HG03432 (cell line): Measurements from ENCODE around the gene PLCB3.

Experiments used
- ATAC-seq: cut with Tn5 transposase; IDR thresholded peaks from one replicate; pipeline ENCODE4 v1.9.1; 2021; ENCODE audit warnings: mild to moderate bottlenecking, moderate library complexity; ENCODE audit not compliant: unreplicated experiment

Gene PLCB3

GRCh38 chr11:64285885-64286800 is 34.8 kb downstream of the PLCB3 start:
- ATAC-seq, result no peak

- ATAC-seq, result no peak
Measured at GRCh38 chr11:64286801-64287159, 35.5 kb downstream of the PLCB3 start.

GRCh38 chr11:64287676-64288352 is 36.5 kb downstream of the PLCB3 start:
- no peak for ATAC-seq

- no peak for ATAC-seq
Measured at GRCh38 chr11:64288353-64288750, 37.0 kb downstream of the PLCB3 start.

GRCh38 chr11:64289002-64289564 is 37.8 kb downstream of the PLCB3 start:
- no peak for ATAC-seq

- no peak for ATAC-seq
Measured at GRCh38 chr11:64290352-64291261, 39.3 kb downstream of the PLCB3 start.

- ATAC-seq, result no peak
Measured at GRCh38 chr11:64291262-64291751, 40.0 kb downstream of the PLCB3 start, which contains the start of gene KCNK4. KCNK4 (plus strand) TSS chr11:64291302; CDS start chr11:64293019, 1,717 bp downstream.

- no peak for ATAC-seq
Measured at GRCh38 chr11:64291752-64292459, 40.6 kb downstream of the PLCB3 start.

- ATAC-seq, result no peak
Measured at GRCh38 chr11:64292460-64293254, 41.3 kb downstream of the PLCB3 start.

- ATAC-seq, result no peak
Measured at GRCh38 chr11:64294774-64295173, 43.4 kb downstream of the PLCB3 start.

GRCh38 chr11:64295760-64296159 is 44.4 kb downstream of the PLCB3 start:
- ATAC-seq, result no peak

GRCh38 chr11:64296236-64296635 is 44.9 kb downstream of the PLCB3 start:
- ATAC-seq, result no peak

- ATAC-seq, result no peak
Measured at GRCh38 chr11:64296830-64297698, 45.7 kb downstream of the PLCB3 start.

GRCh38 chr11:64297699-64298358 is 46.5 kb downstream of the PLCB3 start:
- ATAC-seq, result no peak

- ATAC-seq, result no peak
Measured at GRCh38 chr11:64298966-64299846, 47.9 kb downstream of the PLCB3 start.

- no peak for ATAC-seq
Measured at GRCh38 chr11:64299847-64300648, 48.7 kb downstream of the PLCB3 start, which contains the start of gene CATSPERZ. CATSPERZ (plus strand) TSS chr11:64300358; CDS start chr11:64300411, 53 bp downstream.
